ENCODE measurements around the gene SLCO2A1. TPM values are rescaled to one million over a fixed set of nuclear protein-coding genes. Genes with fewer than 3 reads are reported as not detected.

Gene SLCO2A1
- total RNA-seq, 1 donor from 2014 or later, result 234 TPM

- no peak overlapping the region for H3K4me3 ChIP-seq
- no peaks in the 10 kb centered on the region for H3K36me3 ChIP-seq
- no peak for TF ChIP-seq CTCF (IDR thresholded peaks at IDR 0.05)
- no peaks in the 10 kb centered on the region for H3K9me3 ChIP-seq
- H3K27me3 ChIP-seq, result no peaks in the 10 kb centered on the region
- intact Hi-C loops (cut with DNase I), result no loop called here
- DNase-seq (no peak), ATAC-seq (peak; percentile 29)
- peaks cover 18% of the 10 kb centered on the region for H3K4me1 ChIP-seq
- no peak overlapping the region for H3K27ac ChIP-seq
Measured at GRCh38 chr3:134059035-134059601, 29.4 kb upstream of the SLCO2A1 start.

GRCh38 chr3:134057654-134058110 lies 28.0 kb upstream of the SLCO2A1 start:
- H3K9me3 ChIP-seq, result no peaks in the 10 kb centered on the region
- no peak overlapping the region for H3K27ac ChIP-seq
- peaks cover 18% of the 10 kb centered on the region for H3K4me1 ChIP-seq
- intact Hi-C loops (cut with DNase I), result no loop called here
- TF ChIP-seq CTCF (IDR thresholded peaks at IDR 0.05), result no peak
- ATAC-seq (peak; percentile 25), DNase-seq (peak; percentile 49)
- H3K27me3 ChIP-seq, result no peaks in the 10 kb centered on the region
- no peaks in the 10 kb centered on the region for H3K36me3 ChIP-seq
- H3K4me3 ChIP-seq, result no peak overlapping the region

- ATAC-seq (no peak), DNase-seq (peak; percentile 29)
- intact Hi-C loops (cut with DNase I), result no loop called here
- Histone ChIP-seq H3K36me3 (no peaks in the 10 kb centered on the region), H3K9me3 (no peaks in the 10 kb centered on the region), H3K27me3 (no peaks in the 10 kb centered on the region), H3K4me3 (no peak overlapping the region), H3K27ac (no peak overlapping the region), H3K4me1 (peaks cover 18% of the 10 kb centered on the region)
- TF ChIP-seq CTCF (IDR thresholded peaks at IDR 0.05), result no peak
Measured at GRCh38 chr3:134057006-134057653, 27.4 kb upstream of the SLCO2A1 start.

GRCh38 chr3:134056464-134056891 lies 26.8 kb upstream of the SLCO2A1 start:
- no peak overlapping the region for H3K27ac ChIP-seq
- DNase-seq (peak; percentile 40), ATAC-seq (no peak)
- peaks cover 18% of the 10 kb centered on the region for H3K4me1 ChIP-seq
- no peak for TF ChIP-seq CTCF (IDR thresholded peaks at IDR 0.05)
- no peaks in the 10 kb centered on the region for H3K9me3 ChIP-seq
- intact Hi-C loops (cut with DNase I), result no loop called here
- no peaks in the 10 kb centered on the region for H3K27me3 ChIP-seq
- H3K4me3 ChIP-seq, result no peak overlapping the region
- H3K36me3 ChIP-seq, result no peaks in the 10 kb centered on the region

- Histone ChIP-seq H3K4me3 (no peak overlapping the region), H3K36me3 (no peaks in the 10 kb centered on the region), H3K9me3 (no peaks in the 10 kb centered on the region), H3K27ac (no peak overlapping the region), H3K27me3 (no peaks in the 10 kb centered on the region), H3K4me1 (peaks cover 16% of the 10 kb centered on the region)
- intact Hi-C loops (cut with DNase I), result no loop called here
- TF ChIP-seq CTCF (IDR thresholded peaks at IDR 0.05), result no peak
- peak; percentile 17 for DNase-seq
- ATAC-seq, result no peak
Measured at GRCh38 chr3:134055661-134056060, 25.9 kb upstream of the SLCO2A1 start.

Data from upper lobe of right lung (tissue), 1 donor.